ENCODE data around the gene RHCG. TPM values are rescaled to one million over a fixed set of nuclear protein-coding genes. Genes with fewer than 3 reads are reported as not detected.

Gene RHCG
- total and polyA plus RNA-seq, 2 of the 13 experiments (the other 11 are each of a cell fraction or from before 2014, with no cell fraction given), result not detected

GRCh38 chr15:89442671-89443307 lies 53.6 kb downstream of the RHCG start (continued):
- TF ChIP-seq ARNT2 (CRISPR knock-in tag; IDR thresholded peaks at IDR 0.05; ENCODE audit: low read depth), result no peak
- no peak for TF ChIP-seq ZBTB21 (CRISPR knock-in tag; IDR thresholded peaks at IDR 0.05)
- no peak for TF ChIP-seq RELA (CRISPR knock-in tag; IDR thresholded peaks at IDR 0.05)
- TF ChIP-seq, protein P1, sequence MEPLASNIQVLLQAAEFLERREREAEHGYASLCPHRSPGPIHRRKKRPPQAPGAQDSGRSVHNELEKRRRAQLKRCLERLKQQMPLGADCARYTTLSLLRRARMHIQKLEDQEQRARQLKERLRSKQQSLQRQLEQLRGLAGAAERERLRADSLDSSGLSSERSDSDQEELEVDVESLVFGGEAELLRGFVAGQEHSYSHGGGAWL (CRISPR knock-in tag; IDR thresholded peaks at IDR 0.05), result 0 out of 2 replicates have a peak, but pooled peaks have one; percentile 20
- TF ChIP-seq, protein P2, sequence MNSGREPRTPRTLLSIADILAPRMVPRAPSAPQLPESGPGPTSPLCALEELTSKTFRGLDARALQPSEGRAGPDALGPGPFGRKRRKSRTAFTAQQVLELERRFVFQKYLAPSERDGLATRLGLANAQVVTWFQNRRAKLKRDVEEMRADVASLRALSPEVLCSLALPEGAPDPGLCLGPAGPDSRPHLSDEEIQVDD (CRISPR knock-in tag; IDR thresholded peaks at IDR 0.05; ENCODE audit: borderline replicate concordance), result no peak
- no peak for TF ChIP-seq ZFP36 (IDR thresholded peaks at IDR 0.05; ENCODE audit: borderline replicate concordance, low read depth, low read length, partially characterized antibody)
- TF ChIP-seq ZNF329 (CRISPR knock-in tag; IDR thresholded peaks at IDR 0.05; ENCODE audit: low read depth), result no peak
- TF ChIP-seq SRSF4 (IDR thresholded peaks at IDR 0.05; ENCODE audit: low read depth, low read length, poor library complexity, severe bottlenecking), result no peak
- TF ChIP-seq ZBTB46 (CRISPR knock-in tag; IDR thresholded peaks at IDR 0.05; ENCODE audit: borderline replicate concordance), result no peak
- TF ChIP-seq SRSF1 (optimal IDR thresholded peaks at IDR 0.05; ENCODE audit: low read depth, low read length), result no peak
- TF ChIP-seq KAT2B (IDR thresholded peaks at IDR 0.05; ENCODE audit: borderline replicate concordance, low read depth, low read length), result no peak
- TF ChIP-seq CTCF (CRISPR knock-in tag; IDR thresholded peaks at IDR 0.05), result peak; percentile 87
- no peak for TF ChIP-seq CREM (IDR thresholded peaks at IDR 0.05)
- TF ChIP-seq CREM (CRISPR knock-in tag; IDR thresholded peaks at IDR 0.05), result no peak
- TF ChIP-seq STAG1 (CRISPR knock-in tag; IDR thresholded peaks at IDR 0.05), result peak; percentile 88
- TF ChIP-seq ARNTL (CRISPR knock-in tag; IDR thresholded peaks at IDR 0.05), result no peak
- TF ChIP-seq ZNF3 (CRISPR knock-in tag; IDR thresholded peaks at IDR 0.05), result no peak
- no peak for TF ChIP-seq ZC3H4 (CRISPR knock-in tag; IDR thresholded peaks at IDR 0.05; ENCODE audit: borderline replicate concordance)
- no peak for TF ChIP-seq ZNF160 (CRISPR knock-in tag; IDR thresholded peaks at IDR 0.05)
- no peak for TF ChIP-seq ZNF674 (CRISPR knock-in tag; IDR thresholded peaks at IDR 0.05; ENCODE audit: low read depth)
- TF ChIP-seq SPEN (CRISPR knock-in tag; IDR thresholded peaks at IDR 0.05; ENCODE audit: low read depth), result 0 out of 2 replicates have a peak, but pooled peaks have one; percentile 19
- no peak for TF ChIP-seq TMF1 (CRISPR knock-in tag; IDR thresholded peaks at IDR 0.05; ENCODE audit: low read depth)
- TF ChIP-seq SMC3 (IDR thresholded peaks at IDR 0.05; ENCODE audit: low read length), result peak; percentile 86
- TF ChIP-seq RAD21 (CRISPR knock-in tag; IDR thresholded peaks at IDR 0.05), result peak; percentile 76
- no peak for TF ChIP-seq NCOA1 (CRISPR knock-in tag; IDR thresholded peaks at IDR 0.05)
- TF ChIP-seq TAF1 (CRISPR knock-in tag; IDR thresholded peaks at IDR 0.05), result no peak
- no peak for TF ChIP-seq ZSCAN9 (CRISPR knock-in tag; IDR thresholded peaks at IDR 0.05; ENCODE audit: borderline replicate concordance)
- TF ChIP-seq RBAK (CRISPR knock-in tag; IDR thresholded peaks at IDR 0.05), result no peak
